ENCODE results near the gene CHD2.

CHD2 gene

DNA sequence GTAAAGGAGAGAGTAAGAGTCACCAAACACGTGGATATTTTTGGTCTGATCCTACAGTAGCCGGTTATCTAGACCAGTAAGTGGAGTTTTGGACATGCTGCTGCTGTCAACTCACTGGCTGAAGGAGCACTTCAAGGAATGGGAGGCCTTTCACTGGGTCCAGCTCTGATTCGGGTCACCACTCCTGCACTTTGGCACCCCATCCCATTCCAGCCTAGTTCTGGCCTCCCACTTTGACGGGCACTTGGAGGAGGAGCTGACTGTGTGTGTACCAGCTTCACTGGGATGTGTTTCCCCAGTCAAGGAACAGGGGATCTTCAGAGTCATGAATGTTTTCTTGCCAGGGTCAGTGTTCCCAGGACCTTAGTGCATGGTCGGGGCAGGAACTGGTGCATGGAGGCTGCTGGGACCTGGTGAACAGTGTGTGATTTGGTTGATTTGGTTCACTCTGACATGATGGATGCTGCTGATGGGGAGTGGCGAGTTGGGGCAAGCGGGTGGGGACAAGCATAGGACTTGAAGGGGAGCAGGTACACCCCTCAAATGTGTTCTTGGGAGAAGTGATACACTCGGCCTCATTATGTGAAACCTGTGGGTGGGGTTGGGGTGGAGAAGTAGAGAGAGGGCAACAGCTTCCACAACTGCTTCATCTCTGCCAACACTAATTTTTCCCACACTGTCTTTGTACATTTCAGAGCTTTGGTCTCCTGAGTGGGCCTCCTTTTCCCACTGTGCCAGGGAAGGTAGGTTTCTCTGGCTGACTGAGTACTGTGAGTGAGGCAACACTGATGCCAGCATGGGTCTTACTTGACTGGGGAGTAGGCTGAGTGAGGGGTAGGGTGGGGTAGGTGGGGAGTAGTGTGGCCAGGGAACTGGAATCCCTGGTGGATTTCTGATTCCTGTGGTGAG, 124.8 kb downstream of the CHD2 start:
- Histone ChIP-seq H3K9ac (ENCODE audit: low read length) (no peak overlapping the region), H3F3A (ENCODE audit: insufficient read depth, low read length) (no peaks in the 10 kb centered on the region), H3K9me3 (ENCODE audit: low read length) (no peaks in the 10 kb centered on the region), H3K4me1 (ENCODE audit: insufficient read depth, low read length, severe bottlenecking) (peaks cover 12% of the 10 kb centered on the region), H3K9me2 (ENCODE audit: low read depth, low read length) (no peaks in the 10 kb centered on the region), H3K36me3 (ENCODE audit: insufficient read depth, low read length) (peaks cover 74% of the 10 kb centered on the region), H3K4me3 (ENCODE audit: low read depth, low read length, poor library complexity, severe bottlenecking) (no peak overlapping the region), H3K4me2 (ENCODE audit: low read length) (no peak overlapping the region), H2AFZ (ENCODE audit: low read length) (no peak overlapping the region), H4K20me1 (ENCODE audit: insufficient read depth, low read length) (no peaks in the 10 kb centered on the region), H3K27me3 (ENCODE audit: insufficient read depth, low read length) (no peaks in the 10 kb centered on the region), H3K27ac (ENCODE audit: low read depth, low read length, poor library complexity, severe bottlenecking) (no peak overlapping the region), H3K79me2 (ENCODE audit: insufficient read depth, low read length) (no peaks in the 10 kb centered on the region)
- TF ChIP-seq, protein P1, sequence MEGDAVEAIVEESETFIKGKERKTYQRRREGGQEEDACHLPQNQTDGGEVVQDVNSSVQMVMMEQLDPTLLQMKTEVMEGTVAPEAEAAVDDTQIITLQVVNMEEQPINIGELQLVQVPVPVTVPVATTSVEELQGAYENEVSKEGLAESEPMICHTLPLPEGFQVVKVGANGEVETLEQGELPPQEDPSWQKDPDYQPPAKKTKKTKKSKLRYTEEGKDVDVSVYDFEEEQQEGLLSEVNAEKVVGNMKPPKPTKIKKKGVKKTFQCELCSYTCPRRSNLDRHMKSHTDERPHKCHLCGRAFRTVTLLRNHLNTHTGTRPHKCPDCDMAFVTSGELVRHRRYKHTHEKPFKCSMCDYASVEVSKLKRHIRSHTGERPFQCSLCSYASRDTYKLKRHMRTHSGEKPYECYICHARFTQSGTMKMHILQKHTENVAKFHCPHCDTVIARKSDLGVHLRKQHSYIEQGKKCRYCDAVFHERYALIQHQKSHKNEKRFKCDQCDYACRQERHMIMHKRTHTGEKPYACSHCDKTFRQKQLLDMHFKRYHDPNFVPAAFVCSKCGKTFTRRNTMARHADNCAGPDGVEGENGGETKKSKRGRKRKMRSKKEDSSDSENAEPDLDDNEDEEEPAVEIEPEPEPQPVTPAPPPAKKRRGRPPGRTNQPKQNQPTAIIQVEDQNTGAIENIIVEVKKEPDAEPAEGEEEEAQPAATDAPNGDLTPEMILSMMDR (IDR thresholded peaks at IDR 0.05; ENCODE audit: low read length), result no peak
- no peak for TF ChIP-seq EZH2 (IDR thresholded peaks at IDR 0.05; ENCODE audit: borderline replicate concordance, low read length)

DNA sequence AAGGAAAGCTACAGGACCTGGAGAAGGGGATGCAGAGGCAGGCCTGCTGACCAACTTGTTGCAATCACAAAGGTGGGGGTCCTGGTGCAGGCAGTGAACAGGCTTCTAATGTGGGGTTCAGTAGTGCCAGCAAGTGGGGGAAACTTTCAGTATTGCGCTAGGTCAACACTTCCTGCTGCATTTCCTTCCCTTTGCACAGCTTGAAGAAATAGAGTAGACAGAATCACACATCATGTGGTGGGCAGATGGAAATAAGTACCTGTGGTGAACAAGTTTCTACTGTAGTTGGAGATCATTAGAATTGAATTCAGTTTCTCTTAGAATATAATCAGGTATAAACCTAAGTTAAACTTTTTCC, 125.5 kb downstream of the CHD2 start:
- no peaks in the 10 kb centered on the region for H3K27me3 ChIP-seq (ENCODE audit: insufficient read depth, low read length)
- H3K36me3 ChIP-seq (ENCODE audit: insufficient read depth, low read length), result peaks cover 68% of the 10 kb centered on the region
- TF ChIP-seq EZH2 (IDR thresholded peaks at IDR 0.05; ENCODE audit: borderline replicate concordance, low read length), result no peak
- TF ChIP-seq, protein P1 (IDR thresholded peaks at IDR 0.05; ENCODE audit: low read length), result no peak
- H3K4me2 ChIP-seq (ENCODE audit: low read length), result no peak overlapping the region
- peaks cover 14% of the 10 kb centered on the region for H3K4me1 ChIP-seq (ENCODE audit: insufficient read depth, low read length, severe bottlenecking)
- H3K9ac ChIP-seq (ENCODE audit: low read length), result no peak overlapping the region
- no peak overlapping the region for H3K27ac ChIP-seq (ENCODE audit: low read depth, low read length, poor library complexity, severe bottlenecking)
- no peaks in the 10 kb centered on the region for H3K9me2 ChIP-seq (ENCODE audit: low read depth, low read length)
- H2AFZ ChIP-seq (ENCODE audit: low read length), result no peak overlapping the region
- H4K20me1 ChIP-seq (ENCODE audit: insufficient read depth, low read length), result no peaks in the 10 kb centered on the region
- no peak overlapping the region for H3K4me3 ChIP-seq (ENCODE audit: low read depth, low read length, poor library complexity, severe bottlenecking)
- H3K9me3 ChIP-seq (ENCODE audit: low read length), result no peaks in the 10 kb centered on the region
- H3K79me2 ChIP-seq (ENCODE audit: insufficient read depth, low read length), result no peaks in the 10 kb centered on the region
- H3F3A ChIP-seq (ENCODE audit: insufficient read depth, low read length), result no peaks in the 10 kb centered on the region

DNA sequence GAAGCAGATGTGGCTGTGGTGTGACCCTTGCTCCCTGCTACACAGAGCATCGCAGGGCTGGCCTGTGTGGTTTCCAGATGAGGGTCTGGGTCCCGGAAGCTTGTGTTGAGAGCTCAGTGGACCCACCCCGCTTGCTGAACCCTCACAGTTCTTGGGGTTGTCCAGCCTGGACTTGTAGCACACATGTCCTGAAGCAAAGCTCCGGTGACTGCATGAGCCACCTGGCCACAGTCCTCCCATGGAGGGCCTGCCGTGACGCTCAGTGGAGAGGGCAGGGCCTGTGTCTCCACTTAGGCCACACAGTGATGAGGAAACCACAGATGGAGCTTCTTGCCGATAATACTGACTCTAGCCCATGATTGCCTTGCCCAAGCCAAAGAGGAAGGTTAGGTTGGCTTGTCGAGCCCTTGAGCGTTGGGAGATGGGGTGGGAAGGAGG, 126.3 kb downstream of the CHD2 start:
- Histone ChIP-seq H3K36me3 (ENCODE audit: insufficient read depth, low read length) (peaks cover 60% of the 10 kb centered on the region), H3K9me2 (ENCODE audit: low read depth, low read length) (no peaks in the 10 kb centered on the region), H3K4me2 (ENCODE audit: low read length) (no peak overlapping the region), H3F3A (ENCODE audit: insufficient read depth, low read length) (no peaks in the 10 kb centered on the region), H3K79me2 (ENCODE audit: insufficient read depth, low read length) (no peaks in the 10 kb centered on the region), H3K9ac (ENCODE audit: low read length) (no peak overlapping the region), H3K4me1 (ENCODE audit: insufficient read depth, low read length, severe bottlenecking) (peaks cover 14% of the 10 kb centered on the region), H3K4me3 (ENCODE audit: low read depth, low read length, poor library complexity, severe bottlenecking) (no peak overlapping the region), H3K9me3 (ENCODE audit: low read length) (no peaks in the 10 kb centered on the region), H2AFZ (ENCODE audit: low read length) (no peak overlapping the region), H4K20me1 (ENCODE audit: insufficient read depth, low read length) (no peaks in the 10 kb centered on the region), H3K27me3 (ENCODE audit: insufficient read depth, low read length) (no peaks in the 10 kb centered on the region), H3K27ac (ENCODE audit: low read depth, low read length, poor library complexity, severe bottlenecking) (no peak overlapping the region)
- TF ChIP-seq, protein P1 (IDR thresholded peaks at IDR 0.05; ENCODE audit: low read length), result no peak
- no peak for TF ChIP-seq EZH2 (IDR thresholded peaks at IDR 0.05; ENCODE audit: borderline replicate concordance, low read length)

All from OCI-LY1 (cell line).